GM23338 (cell line): ENCODE measurements around the gene DKK1. TPM values are rescaled to one million over a fixed set of nuclear protein-coding genes. Genes with fewer than 3 reads are reported as not detected.

ENCODE experiments used
- ATAC-seq: fragments of 200-7000 bp; cut with Tn5 transposase; 3 replicates; pipeline ENCODE4 v1.9.1; 2020
- DNase-seq: peaks from one replicate; pipeline ENCODE4 v3.0.0-alpha.2; 2015; ENCODE audit warnings: low spot score
- H2AFZ ChIP-seq: fragments of 200-600 bp; sonication (generic); 2 replicates; pipeline ENCODE4 v1.8.0; 2016; ENCODE audit warnings: antibody characterized with exemption, mild to moderate bottlenecking, moderate library complexity
- H3F3A ChIP-seq: fragments of 200-600 bp; sonication (generic); replicated peaks from 2 replicates; pipeline ENCODE4 v1.8.0; 2017; ENCODE audit warnings: antibody characterized with exemption, mixed run types, low read depth
- H3K27ac ChIP-seq: fragments of 200-600 bp; sonication (generic); 2 replicates; pipeline ENCODE4 v1.6.1; 2016; ENCODE audit warnings: low read depth
- H3K27me3 ChIP-seq: fragments of 200-600 bp; sonication (generic); 2 replicates; pipeline ENCODE4 v1.8.0; 2016; ENCODE audit warnings: mild to moderate bottlenecking, mixed run types, moderate library complexity; ENCODE audit not compliant: insufficient read depth
- H3K36me3 ChIP-seq: fragments of 200-600 bp; sonication (generic); 2 replicates; pipeline ENCODE4 v1.8.0; 2016; ENCODE audit warnings: mild to moderate bottlenecking; ENCODE audit not compliant: insufficient read depth
- H3K4me1 ChIP-seq: fragments of 200-600 bp; sonication (generic); 2 replicates; pipeline ENCODE4 v1.8.0; 2016; ENCODE audit warnings: mild to moderate bottlenecking, moderate library complexity; ENCODE audit not compliant: insufficient read depth
- H3K4me2 ChIP-seq: fragments of 200-600 bp; sonication (generic); 2 replicates; pipeline ENCODE4 v1.7.1; 2017; ENCODE audit warnings: mixed run types
- H3K4me3 ChIP-seq: fragments of 200-600 bp; sonication (generic); 2 replicates; pipeline ENCODE4 v1.6.1; 2016; ENCODE audit warnings: mixed run types
- H3K79me2 ChIP-seq: fragments of 200-600 bp; sonication (generic); replicated peaks from 2 replicates; pipeline ENCODE4 v1.8.0; 2017; ENCODE audit warnings: mild to moderate bottlenecking; ENCODE audit not compliant: insufficient read depth
- H3K9me2 ChIP-seq: fragments of 200-600 bp; sonication (generic); 2 replicates; pipeline ENCODE4 v1.8.0; 2017; ENCODE audit not compliant: insufficient read depth
- H4K20me1 ChIP-seq: fragments of 200-600 bp; sonication (generic); replicated peaks from 2 replicates; pipeline ENCODE4 v1.8.0; 2017; ENCODE audit warnings: mild to moderate bottlenecking; ENCODE audit not compliant: insufficient read depth
- H3K27ac Mint-ChIP-seq: 2 replicates; pipeline ENCODE4 v1.8.0; 2020; ENCODE audit warnings: inconsistent platforms, mild to moderate bottlenecking, moderate library complexity, mixed read lengths
- H3K27me3 Mint-ChIP-seq: 3 replicates; pipeline ENCODE4 v1.8.0; 2022; ENCODE audit warnings: low read depth, mild to moderate bottlenecking, moderate library complexity, mixed read lengths, inconsistent platforms; ENCODE audit not compliant: insufficient read depth, poor library complexity
- H3K36me3 Mint-ChIP-seq: 3 replicates; pipeline ENCODE4 v1.8.0; 2021; ENCODE audit warnings: low read depth, mild to moderate bottlenecking, inconsistent platforms, moderate library complexity, mixed read lengths
- H3K4me1 Mint-ChIP-seq: 3 replicates; pipeline ENCODE4 v1.8.0; 2020; ENCODE audit warnings: mild to moderate bottlenecking, inconsistent platforms, mixed read lengths
- H3K4me3 Mint-ChIP-seq: 3 replicates; pipeline ENCODE4 v1.8.0; 2021; ENCODE audit warnings: moderate library complexity, mild to moderate bottlenecking, inconsistent platforms, mixed read lengths
- H3K9me3 Mint-ChIP-seq: 3 replicates; pipeline ENCODE4 v1.8.0; 2020; ENCODE audit warnings: moderate library complexity, mild to moderate bottlenecking, inconsistent platforms, mixed read lengths
- CREB1 ChIP-seq: fragments of 250-450 bp; sonication (Bioruptor Pico); IDR thresholded peaks from 2 replicates; pipeline ENCODE4 v1.5.0; 2020; ENCODE audit warnings: low read depth, mild to moderate bottlenecking, moderate library complexity
- EZH2 ChIP-seq: fragments of 200-600 bp; sonication (generic); IDR thresholded peaks from one replicate; pipeline ENCODE4 v1.8.0; 2017; ENCODE audit warnings: antibody characterized with exemption, mild to moderate bottlenecking, low read depth; ENCODE audit not compliant: unreplicated experiment
- EZH2phosphoT487 ChIP-seq: fragments of 200-600 bp; sonication (generic); IDR thresholded peaks from one replicate; pipeline ENCODE4 v1.8.1; 2018; ENCODE audit warnings: antibody characterized with exemption; ENCODE audit not compliant: unreplicated experiment
- JUNB ChIP-seq: IDR thresholded peaks from one replicate; pipeline ENCODE4 v1.6.1; 2016; ENCODE audit warnings: antibody characterized with exemption; ENCODE audit not compliant: unreplicated experiment
- NANOG ChIP-seq: IDR thresholded peaks from 2 replicates; pipeline ENCODE4 v1.6.1; 2016; ENCODE audit warnings: antibody characterized with exemption, borderline replicate concordance
- POLR2AphosphoS5 ChIP-seq: IDR thresholded peaks from 2 replicates; pipeline ENCODE4 v1.6.1; 2016; ENCODE audit warnings: antibody characterized with exemption, low read depth
- STAT1 ChIP-seq: IDR thresholded peaks from one replicate; pipeline ENCODE4 v1.6.1; 2016; ENCODE audit warnings: antibody characterized with exemption; ENCODE audit not compliant: unreplicated experiment
- ZNF331 ChIP-seq: fragments of 250-450 bp; sonication (Bioruptor Pico); IDR thresholded peaks from 2 replicates; pipeline ENCODE4 v1.5.0; 2020; ENCODE audit warnings: low read depth, mild to moderate bottlenecking, moderate library complexity
- polyA plus RNA-seq: library from polyadenylated mRNA; unstranded; fragments of >200 nt; fragmentation: Nextera tagmentation; extraction: Ambion mirVana; gene quantifications from 2 replicates; pipeline ENCODE4 v1.2.1, GENCODE V29; 2016
- total RNA-seq: library from RNA; depleted of rRNA; stranded (reverse); fragments of >200 nt; shearing (Covaris generic); gene quantifications from 2 replicates; pipeline ENCODE4 v1.2.3, GENCODE V29; 2014
- TF ChIP-seq, protein P1 (sequence below), 2 experiments: fragments of 200-600 bp in 1 of 2; sonication (generic) in 1 of 2; conservative IDR thresholded peaks; 2 replicates each; pipeline versions ENCODE4 v1.5.1 to v1.6.1; 2016 to 2017; ENCODE audit warnings: antibody characterized with exemption in 2 of 2, low read depth in 2 of 2, mild to moderate bottlenecking in 2 of 2, moderate library complexity in 1 of 2
- TF ChIP-seq, protein P2 (sequence below): IDR thresholded peaks from one replicate; pipeline ENCODE4 v1.6.1; 2018; ENCODE audit warnings: antibody characterized with exemption; ENCODE audit not compliant: unreplicated experiment
- TF ChIP-seq, protein P3 (sequence below): fragments of 250-450 bp; sonication (Bioruptor Pico); IDR thresholded peaks from 2 replicates; pipeline ENCODE4 v1.5.0; 2020; ENCODE audit warnings: mild to moderate bottlenecking, moderate library complexity

The DKK1 gene
- total and polyA plus RNA-seq, 2 experiments from 2014 or later = 0.45 TPM; not detected in 1

DNA sequence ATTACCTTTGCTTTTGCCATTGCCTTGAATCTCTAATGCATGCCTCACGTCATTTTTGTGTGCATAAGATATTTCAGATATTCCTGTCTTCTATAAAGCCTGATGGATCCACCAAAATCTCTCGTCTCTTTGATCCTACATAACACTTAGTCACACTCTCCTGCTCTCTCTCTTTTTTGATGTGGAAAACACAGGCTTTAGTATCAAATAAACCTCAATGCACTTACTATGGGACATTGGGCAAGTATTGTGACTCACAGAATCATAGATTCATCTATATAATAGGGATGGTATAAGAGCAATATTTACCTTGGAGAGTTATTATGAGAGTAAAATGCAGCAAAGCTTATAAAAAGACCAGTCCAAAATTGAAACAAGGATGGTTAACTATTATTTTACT is 39.1 kb downstream of the DKK1 start (continued):
- no peak for TF ChIP-seq JUNB
- TF ChIP-seq CREB1 (CRISPR knock-in tag) = no peak
- TF ChIP-seq, protein P1, sequence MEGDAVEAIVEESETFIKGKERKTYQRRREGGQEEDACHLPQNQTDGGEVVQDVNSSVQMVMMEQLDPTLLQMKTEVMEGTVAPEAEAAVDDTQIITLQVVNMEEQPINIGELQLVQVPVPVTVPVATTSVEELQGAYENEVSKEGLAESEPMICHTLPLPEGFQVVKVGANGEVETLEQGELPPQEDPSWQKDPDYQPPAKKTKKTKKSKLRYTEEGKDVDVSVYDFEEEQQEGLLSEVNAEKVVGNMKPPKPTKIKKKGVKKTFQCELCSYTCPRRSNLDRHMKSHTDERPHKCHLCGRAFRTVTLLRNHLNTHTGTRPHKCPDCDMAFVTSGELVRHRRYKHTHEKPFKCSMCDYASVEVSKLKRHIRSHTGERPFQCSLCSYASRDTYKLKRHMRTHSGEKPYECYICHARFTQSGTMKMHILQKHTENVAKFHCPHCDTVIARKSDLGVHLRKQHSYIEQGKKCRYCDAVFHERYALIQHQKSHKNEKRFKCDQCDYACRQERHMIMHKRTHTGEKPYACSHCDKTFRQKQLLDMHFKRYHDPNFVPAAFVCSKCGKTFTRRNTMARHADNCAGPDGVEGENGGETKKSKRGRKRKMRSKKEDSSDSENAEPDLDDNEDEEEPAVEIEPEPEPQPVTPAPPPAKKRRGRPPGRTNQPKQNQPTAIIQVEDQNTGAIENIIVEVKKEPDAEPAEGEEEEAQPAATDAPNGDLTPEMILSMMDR (conservative IDR thresholded peaks at IDR 0.05; ENCODE audit: low read depth in 2 of 2) = no peak
- no peak for TF ChIP-seq POLR2AphosphoS5

DNA sequence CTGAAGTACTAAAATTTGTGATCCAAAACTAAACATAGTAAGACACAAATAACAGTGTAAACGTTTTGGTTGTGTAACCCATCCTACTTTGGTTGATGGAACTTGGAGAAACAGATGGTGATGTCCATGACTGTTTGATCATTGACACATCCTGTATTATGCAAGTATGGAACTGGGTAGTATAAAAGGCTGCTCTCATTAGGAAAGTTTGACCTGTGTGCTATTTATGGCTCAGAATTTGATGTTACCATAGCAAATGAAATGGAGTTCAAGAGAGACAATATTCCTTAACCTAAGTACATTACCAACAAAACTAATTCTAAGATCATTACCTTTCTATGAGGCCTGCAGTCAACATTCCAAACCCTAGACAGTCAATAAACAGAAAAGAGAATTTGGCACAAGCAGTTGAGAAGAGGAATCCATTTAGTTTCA is 39.9 kb downstream of the DKK1 start:
- Histone ChIP-seq H2AFZ (no peak overlapping the region), H3K79me2 (no peaks in the 10 kb centered on the region), H3K27me3 (no peaks in the 10 kb centered on the region), H4K20me1 (no peaks in the 10 kb centered on the region), H3K4me2 (no peak overlapping the region), H3K27ac (no peak overlapping the region), H3F3A (no peaks in the 10 kb centered on the region), H3K36me3 (no peaks in the 10 kb centered on the region), H3K4me1 (no peaks in the 10 kb centered on the region), H3K4me3 (no peak overlapping the region), H3K9me2 (no peaks in the 10 kb centered on the region)
- Mint-ChIP-seq H3K9me3 (no peaks in the 10 kb centered on the region), H3K27ac (no peak overlapping the region), H3K4me1 (no peaks in the 10 kb centered on the region), H3K27me3 (no peaks in the 10 kb centered on the region), H3K4me3 (no peak overlapping the region), H3K36me3 (no peaks in the 10 kb centered on the region)
- TF ChIP-seq EZH2phosphoT487 = no peak
- TF ChIP-seq, protein P1 (conservative IDR thresholded peaks at IDR 0.05; ENCODE audit: low read depth in 2 of 2) = no peak
- TF ChIP-seq ZNF331 = no peak
- no peak for TF ChIP-seq EZH2
- no peak for TF ChIP-seq STAT1
- TF ChIP-seq, protein P2, sequence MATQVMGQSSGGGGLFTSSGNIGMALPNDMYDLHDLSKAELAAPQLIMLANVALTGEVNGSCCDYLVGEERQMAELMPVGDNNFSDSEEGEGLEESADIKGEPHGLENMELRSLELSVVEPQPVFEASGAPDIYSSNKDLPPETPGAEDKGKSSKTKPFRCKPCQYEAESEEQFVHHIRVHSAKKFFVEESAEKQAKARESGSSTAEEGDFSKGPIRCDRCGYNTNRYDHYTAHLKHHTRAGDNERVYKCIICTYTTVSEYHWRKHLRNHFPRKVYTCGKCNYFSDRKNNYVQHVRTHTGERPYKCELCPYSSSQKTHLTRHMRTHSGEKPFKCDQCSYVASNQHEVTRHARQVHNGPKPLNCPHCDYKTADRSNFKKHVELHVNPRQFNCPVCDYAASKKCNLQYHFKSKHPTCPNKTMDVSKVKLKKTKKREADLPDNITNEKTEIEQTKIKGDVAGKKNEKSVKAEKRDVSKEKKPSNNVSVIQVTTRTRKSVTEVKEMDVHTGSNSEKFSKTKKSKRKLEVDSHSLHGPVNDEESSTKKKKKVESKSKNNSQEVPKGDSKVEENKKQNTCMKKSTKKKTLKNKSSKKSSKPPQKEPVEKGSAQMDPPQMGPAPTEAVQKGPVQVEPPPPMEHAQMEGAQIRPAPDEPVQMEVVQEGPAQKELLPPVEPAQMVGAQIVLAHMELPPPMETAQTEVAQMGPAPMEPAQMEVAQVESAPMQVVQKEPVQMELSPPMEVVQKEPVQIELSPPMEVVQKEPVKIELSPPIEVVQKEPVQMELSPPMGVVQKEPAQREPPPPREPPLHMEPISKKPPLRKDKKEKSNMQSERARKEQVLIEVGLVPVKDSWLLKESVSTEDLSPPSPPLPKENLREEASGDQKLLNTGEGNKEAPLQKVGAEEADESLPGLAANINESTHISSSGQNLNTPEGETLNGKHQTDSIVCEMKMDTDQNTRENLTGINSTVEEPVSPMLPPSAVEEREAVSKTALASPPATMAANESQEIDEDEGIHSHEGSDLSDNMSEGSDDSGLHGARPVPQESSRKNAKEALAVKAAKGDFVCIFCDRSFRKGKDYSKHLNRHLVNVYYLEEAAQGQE = no peak
- TF ChIP-seq CREB1 (CRISPR knock-in tag) = no peak
- TF ChIP-seq, protein P3, sequence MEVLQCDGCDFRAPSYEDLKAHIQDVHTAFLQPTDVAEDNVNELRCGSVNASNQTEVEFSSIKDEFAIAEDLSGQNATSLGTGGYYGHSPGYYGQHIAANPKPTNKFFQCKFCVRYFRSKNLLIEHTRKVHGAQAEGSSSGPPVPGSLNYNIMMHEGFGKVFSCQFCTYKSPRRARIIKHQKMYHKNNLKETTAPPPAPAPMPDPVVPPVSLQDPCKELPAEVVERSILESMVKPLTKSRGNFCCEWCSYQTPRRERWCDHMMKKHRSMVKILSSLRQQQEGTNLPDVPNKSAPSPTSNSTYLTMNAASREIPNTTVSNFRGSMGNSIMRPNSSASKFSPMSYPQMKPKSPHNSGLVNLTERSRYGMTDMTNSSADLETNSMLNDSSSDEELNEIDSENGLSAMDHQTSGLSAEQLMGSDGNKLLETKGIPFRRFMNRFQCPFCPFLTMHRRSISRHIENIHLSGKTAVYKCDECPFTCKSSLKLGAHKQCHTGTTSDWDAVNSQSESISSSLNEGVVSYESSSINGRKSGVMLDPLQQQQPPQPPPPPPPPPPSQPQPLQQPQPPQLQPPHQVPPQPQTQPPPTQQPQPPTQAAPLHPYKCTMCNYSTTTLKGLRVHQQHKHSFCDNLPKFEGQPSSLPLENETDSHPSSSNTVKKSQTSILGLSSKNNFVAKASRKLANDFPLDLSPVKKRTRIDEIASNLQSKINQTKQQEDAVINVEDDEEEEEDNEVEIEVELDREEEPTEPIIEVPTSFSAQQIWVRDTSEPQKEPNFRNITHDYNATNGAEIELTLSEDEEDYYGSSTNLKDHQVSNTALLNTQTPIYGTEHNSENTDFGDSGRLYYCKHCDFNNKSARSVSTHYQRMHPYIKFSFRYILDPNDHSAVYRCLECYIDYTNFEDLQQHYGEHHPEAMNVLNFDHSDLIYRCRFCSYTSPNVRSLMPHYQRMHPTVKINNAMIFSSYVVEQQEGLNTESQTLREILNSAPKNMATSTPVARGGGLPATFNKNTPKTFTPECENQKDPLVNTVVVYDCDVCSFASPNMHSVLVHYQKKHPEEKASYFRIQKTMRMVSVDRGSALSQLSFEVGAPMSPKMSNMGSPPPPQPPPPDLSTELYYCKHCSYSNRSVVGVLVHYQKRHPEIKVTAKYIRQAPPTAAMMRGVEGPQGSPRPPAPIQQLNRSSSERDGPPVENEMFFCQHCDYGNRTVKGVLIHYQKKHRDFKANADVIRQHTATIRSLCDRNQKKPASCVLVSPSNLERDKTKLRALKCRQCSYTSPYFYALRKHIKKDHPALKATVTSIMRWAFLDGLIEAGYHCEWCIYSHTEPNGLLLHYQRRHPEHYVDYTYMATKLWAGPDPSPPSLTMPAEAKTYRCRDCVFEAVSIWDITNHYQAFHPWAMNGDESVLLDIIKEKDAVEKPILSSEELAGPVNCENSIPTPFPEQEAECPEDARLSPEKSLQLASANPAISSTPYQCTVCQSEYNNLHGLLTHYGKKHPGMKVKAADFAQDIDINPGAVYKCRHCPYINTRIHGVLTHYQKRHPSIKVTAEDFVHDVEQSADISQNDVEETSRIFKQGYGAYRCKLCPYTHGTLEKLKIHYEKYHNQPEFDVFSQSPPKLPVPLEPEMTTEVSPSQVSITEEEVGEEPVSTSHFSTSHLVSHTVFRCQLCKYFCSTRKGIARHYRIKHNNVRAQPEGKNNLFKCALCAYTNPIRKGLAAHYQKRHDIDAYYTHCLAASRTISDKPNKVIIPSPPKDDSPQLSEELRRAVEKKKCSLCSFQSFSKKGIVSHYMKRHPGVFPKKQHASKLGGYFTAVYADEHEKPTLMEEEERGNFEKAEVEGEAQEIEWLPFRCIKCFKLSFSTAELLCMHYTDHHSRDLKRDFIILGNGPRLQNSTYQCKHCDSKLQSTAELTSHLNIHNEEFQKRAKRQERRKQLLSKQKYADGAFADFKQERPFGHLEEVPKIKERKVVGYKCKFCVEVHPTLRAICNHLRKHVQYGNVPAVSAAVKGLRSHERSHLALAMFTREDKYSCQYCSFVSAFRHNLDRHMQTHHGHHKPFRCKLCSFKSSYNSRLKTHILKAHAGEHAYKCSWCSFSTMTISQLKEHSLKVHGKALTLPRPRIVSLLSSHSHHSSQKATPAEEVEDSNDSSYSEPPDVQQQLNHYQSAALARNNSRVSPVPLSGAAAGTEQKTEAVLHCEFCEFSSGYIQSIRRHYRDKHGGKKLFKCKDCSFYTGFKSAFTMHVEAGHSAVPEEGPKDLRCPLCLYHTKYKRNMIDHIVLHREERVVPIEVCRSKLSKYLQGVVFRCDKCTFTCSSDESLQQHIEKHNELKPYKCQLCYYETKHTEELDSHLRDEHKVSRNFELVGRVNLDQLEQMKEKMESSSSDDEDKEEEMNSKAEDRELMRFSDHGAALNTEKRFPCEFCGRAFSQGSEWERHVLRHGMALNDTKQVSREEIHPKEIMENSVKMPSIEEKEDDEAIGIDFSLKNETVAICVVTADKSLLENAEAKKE = no peak
- TF ChIP-seq POLR2AphosphoS5 = no peak
- TF ChIP-seq JUNB = no peak
- TF ChIP-seq NANOG = no peak
- DNase-seq (no peak), ATAC-seq (no peak)
